ENCODE data around the gene FN1.

GRCh38 chr2:215417400-215417951 is 18.4 kb downstream of the FN1 start:
- TF ChIP-seq CTCF (IDR thresholded peaks at IDR 0.05) = no peak
- TF ChIP-seq POLR2A (IDR thresholded peaks at IDR 0.05) = no peak
